ENCODE results near the gene GFRA1. TPM values are rescaled to one million over a fixed set of nuclear protein-coding genes. Genes with fewer than 3 reads are reported as not detected.

Gene GFRA1
- total and polyA plus RNA-seq, 8 donors: 1.9 to 3.5 (median 2.8) TPM

GRCh38 chr10:116269619-116270018, 3.4 kb downstream of the GFRA1 start:
- DNase-seq (no peak), ATAC-seq (no peak)
- Histone ChIP-seq H3K36me3 (no peaks in the 10 kb centered on the region), H3K4me3 (no peak overlapping the region), H3K9me3 (no peaks in the 10 kb centered on the region), H3K27me3 (peaks cover 56 to 86% of the 10 kb centered on the region in 2 donors), H3K4me1 (peaks cover 11 to 25% of the 10 kb centered on the region in 2 donors), H3K27ac (no peak overlapping the region)
- intact Hi-C loops (cut with DNase I): no loop called here
- TF ChIP-seq, protein P1, sequence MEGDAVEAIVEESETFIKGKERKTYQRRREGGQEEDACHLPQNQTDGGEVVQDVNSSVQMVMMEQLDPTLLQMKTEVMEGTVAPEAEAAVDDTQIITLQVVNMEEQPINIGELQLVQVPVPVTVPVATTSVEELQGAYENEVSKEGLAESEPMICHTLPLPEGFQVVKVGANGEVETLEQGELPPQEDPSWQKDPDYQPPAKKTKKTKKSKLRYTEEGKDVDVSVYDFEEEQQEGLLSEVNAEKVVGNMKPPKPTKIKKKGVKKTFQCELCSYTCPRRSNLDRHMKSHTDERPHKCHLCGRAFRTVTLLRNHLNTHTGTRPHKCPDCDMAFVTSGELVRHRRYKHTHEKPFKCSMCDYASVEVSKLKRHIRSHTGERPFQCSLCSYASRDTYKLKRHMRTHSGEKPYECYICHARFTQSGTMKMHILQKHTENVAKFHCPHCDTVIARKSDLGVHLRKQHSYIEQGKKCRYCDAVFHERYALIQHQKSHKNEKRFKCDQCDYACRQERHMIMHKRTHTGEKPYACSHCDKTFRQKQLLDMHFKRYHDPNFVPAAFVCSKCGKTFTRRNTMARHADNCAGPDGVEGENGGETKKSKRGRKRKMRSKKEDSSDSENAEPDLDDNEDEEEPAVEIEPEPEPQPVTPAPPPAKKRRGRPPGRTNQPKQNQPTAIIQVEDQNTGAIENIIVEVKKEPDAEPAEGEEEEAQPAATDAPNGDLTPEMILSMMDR (IDR thresholded peaks at IDR 0.05): no peak

DNA sequence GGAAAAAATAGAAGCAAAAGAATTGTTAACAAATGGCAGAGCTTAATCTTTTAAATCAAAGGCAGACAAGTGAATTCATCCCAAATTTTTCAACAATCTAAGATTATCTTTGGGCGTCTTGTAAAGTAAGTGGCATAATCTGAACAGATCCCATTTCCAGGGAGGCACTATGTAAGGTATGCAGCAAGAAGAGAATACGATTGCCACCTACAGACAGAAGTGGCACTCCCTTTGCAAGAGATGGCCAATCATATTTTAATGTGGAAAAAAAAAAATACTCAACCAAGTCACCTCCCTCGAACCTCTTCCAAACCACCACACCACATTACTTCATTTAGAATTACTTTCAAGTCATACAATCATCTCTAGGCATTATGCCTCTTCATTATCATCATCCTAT, 4.0 kb downstream of the GFRA1 start:
- Histone ChIP-seq H3K9me3 (no peaks in the 10 kb centered on the region), H3K27me3 (peaks cover 50 to 79% of the 10 kb centered on the region in 2 donors), H3K36me3 (no peaks in the 10 kb centered on the region), H3K4me1 (peaks cover 11 to 25% of the 10 kb centered on the region in 2 donors), H3K4me3 (no peak overlapping the region), H3K27ac (no peak overlapping the region)
- no peak for DNase-seq
- TF ChIP-seq, protein P1 (IDR thresholded peaks at IDR 0.05): no peak
- ATAC-seq: no peak
- intact Hi-C loops (cut with DNase I): no loop called here

DNA sequence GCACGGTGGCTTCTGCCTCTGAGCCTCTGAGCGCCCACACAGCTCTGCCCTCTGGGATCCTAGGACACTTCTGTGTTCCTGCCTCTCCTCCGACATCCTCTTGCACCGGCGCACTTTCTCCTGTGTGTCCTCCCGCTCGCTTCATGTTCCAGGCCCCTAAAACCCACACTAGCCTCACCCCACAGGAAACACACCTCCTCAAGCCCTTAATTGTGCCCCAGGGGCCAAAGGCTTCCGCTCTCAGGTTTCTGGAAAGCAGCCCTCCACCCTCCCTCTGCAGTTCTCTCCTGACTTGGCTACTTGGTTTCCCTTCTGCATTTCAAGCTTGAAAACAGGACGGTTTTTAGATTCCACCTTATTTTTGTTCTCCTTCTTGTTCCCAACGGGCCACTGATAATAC, 7.3 kb downstream of the GFRA1 start:
- Histone ChIP-seq H3K27me3 (peaks cover 18 to 47% of the 10 kb centered on the region in 2 donors), H3K27ac (no peak overlapping the region), H3K9me3 (no peaks in the 10 kb centered on the region), H3K4me1 (no peaks in the 10 kb centered on the region), H3K4me3 (no peak overlapping the region), H3K36me3 (no peaks in the 10 kb centered on the region)
- intact Hi-C loops (cut with DNase I): no loop called here
- ATAC-seq (no peak), DNase-seq (no peak)
- TF ChIP-seq, protein P1 (IDR thresholded peaks at IDR 0.05): no peak

DNA sequence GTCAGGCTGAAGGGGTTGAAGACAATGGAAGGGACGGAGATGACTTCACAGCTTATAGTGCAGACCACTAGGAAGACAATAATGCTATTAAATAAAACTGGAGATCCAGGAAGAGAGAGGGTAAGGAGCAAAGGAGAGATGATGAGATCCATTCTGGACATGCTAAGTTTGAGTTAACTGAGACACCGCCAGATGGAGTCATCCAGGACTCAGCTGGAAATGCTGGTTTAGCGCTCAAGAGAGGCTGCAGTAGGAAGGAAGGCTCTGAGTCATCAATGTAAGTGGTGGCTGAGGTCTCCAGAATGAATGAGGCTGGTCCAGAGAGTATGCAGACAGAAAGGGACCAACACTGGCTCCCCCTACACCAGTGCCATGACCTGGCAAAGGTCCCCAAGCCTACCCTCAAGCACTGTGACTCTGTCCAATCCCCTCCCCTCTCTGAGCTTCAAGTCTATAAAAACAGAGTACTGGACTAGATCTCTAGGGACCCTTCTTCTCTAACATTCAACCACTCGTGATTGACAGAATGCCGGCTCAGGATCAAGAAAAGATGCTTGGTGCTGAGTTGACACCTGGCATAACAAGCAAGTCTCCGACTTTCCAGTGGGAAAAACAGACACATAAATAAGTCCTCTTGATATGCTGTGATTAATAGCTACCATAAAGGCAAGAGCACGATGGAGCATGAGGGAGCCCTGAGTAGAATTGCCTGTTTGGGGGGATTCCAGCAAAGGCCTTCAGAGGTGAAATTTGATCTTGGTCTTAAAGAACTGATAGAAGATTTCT, 8.9 kb downstream of the GFRA1 start:
- Histone ChIP-seq H3K9me3 (no peaks in the 10 kb centered on the region), H3K27ac (no peak overlapping the region), H3K27me3 (peaks cover 3 to 30% of the 10 kb centered on the region in 2 donors), H3K4me1 (no peaks in the 10 kb centered on the region), H3K4me3 (no peak overlapping the region), H3K36me3 (no peaks in the 10 kb centered on the region)
- ATAC-seq (no peak), DNase-seq (no peak)
- TF ChIP-seq, protein P1 (IDR thresholded peaks at IDR 0.05): no peak
- intact Hi-C loops (cut with DNase I): no loop called here

- DNase-seq: no peak
- TF ChIP-seq, protein P1 (IDR thresholded peaks at IDR 0.05): no peak
- Histone ChIP-seq H3K4me1 (no peaks in the 10 kb centered on the region), H3K27ac (no peak overlapping the region), H3K36me3 (no peaks in the 10 kb centered on the region), H3K9me3 (no peaks in the 10 kb centered on the region), H3K27me3 (peaks cover 0 to 18% of the 10 kb centered on the region in 2 donors), H3K4me3 (no peak overlapping the region)
- no peak for ATAC-seq
- intact Hi-C loops (cut with DNase I): no loop called here
Measured at GRCh38 chr10:116262678-116263077, 10.3 kb downstream of the GFRA1 start.

Data from left lung (tissue), 10 donors.